GM23338 (cell line): ENCODE measurements around the gene PHF20. TPM values are rescaled to one million over a fixed set of nuclear protein-coding genes. Genes with fewer than 3 reads are reported as not detected.
A peak's percentile ranks its signal among the peaks of the same experiment; 100 is the strongest.
"Not testable (repeated sequence)": the region's sequence is repeated elsewhere in the genome, so short reads cannot be mapped to it uniquely, and the experiment has no call there.

ENCODE experiments used
- ATAC-seq: fragments of 200-7000 bp; cut with Tn5 transposase; 3 replicates; pipeline ENCODE4 v1.9.1; 2020
- DNase-seq: peaks from one replicate; pipeline ENCODE4 v3.0.0-alpha.2; 2015; ENCODE audit warnings: low spot score
- H2AFZ ChIP-seq: fragments of 200-600 bp; sonication (generic); 2 replicates; pipeline ENCODE4 v1.8.0; 2016; ENCODE audit warnings: antibody characterized with exemption, mild to moderate bottlenecking, moderate library complexity
- H3F3A ChIP-seq: fragments of 200-600 bp; sonication (generic); replicated peaks from 2 replicates; pipeline ENCODE4 v1.8.0; 2017; ENCODE audit warnings: antibody characterized with exemption, mixed run types, low read depth
- H3K27ac ChIP-seq: fragments of 200-600 bp; sonication (generic); 2 replicates; pipeline ENCODE4 v1.6.1; 2016; ENCODE audit warnings: low read depth
- H3K27me3 ChIP-seq: fragments of 200-600 bp; sonication (generic); 2 replicates; pipeline ENCODE4 v1.8.0; 2016; ENCODE audit warnings: mild to moderate bottlenecking, mixed run types, moderate library complexity; ENCODE audit not compliant: insufficient read depth
- H3K36me3 ChIP-seq: fragments of 200-600 bp; sonication (generic); 2 replicates; pipeline ENCODE4 v1.8.0; 2016; ENCODE audit warnings: mild to moderate bottlenecking; ENCODE audit not compliant: insufficient read depth
- H3K4me1 ChIP-seq: fragments of 200-600 bp; sonication (generic); 2 replicates; pipeline ENCODE4 v1.8.0; 2016; ENCODE audit warnings: mild to moderate bottlenecking, moderate library complexity; ENCODE audit not compliant: insufficient read depth
- H3K4me2 ChIP-seq: fragments of 200-600 bp; sonication (generic); 2 replicates; pipeline ENCODE4 v1.7.1; 2017; ENCODE audit warnings: mixed run types
- H3K4me3 ChIP-seq: fragments of 200-600 bp; sonication (generic); 2 replicates; pipeline ENCODE4 v1.6.1; 2016; ENCODE audit warnings: mixed run types
- H3K79me2 ChIP-seq: fragments of 200-600 bp; sonication (generic); replicated peaks from 2 replicates; pipeline ENCODE4 v1.8.0; 2017; ENCODE audit warnings: mild to moderate bottlenecking; ENCODE audit not compliant: insufficient read depth
- H3K9me2 ChIP-seq: fragments of 200-600 bp; sonication (generic); 2 replicates; pipeline ENCODE4 v1.8.0; 2017; ENCODE audit not compliant: insufficient read depth
- H4K20me1 ChIP-seq: fragments of 200-600 bp; sonication (generic); replicated peaks from 2 replicates; pipeline ENCODE4 v1.8.0; 2017; ENCODE audit warnings: mild to moderate bottlenecking; ENCODE audit not compliant: insufficient read depth
- H3K27ac Mint-ChIP-seq: 2 replicates; pipeline ENCODE4 v1.8.0; 2020; ENCODE audit warnings: inconsistent platforms, mild to moderate bottlenecking, moderate library complexity, mixed read lengths
- H3K27me3 Mint-ChIP-seq: 3 replicates; pipeline ENCODE4 v1.8.0; 2022; ENCODE audit warnings: low read depth, mild to moderate bottlenecking, moderate library complexity, mixed read lengths, inconsistent platforms; ENCODE audit not compliant: insufficient read depth, poor library complexity
- H3K36me3 Mint-ChIP-seq: 3 replicates; pipeline ENCODE4 v1.8.0; 2021; ENCODE audit warnings: low read depth, mild to moderate bottlenecking, inconsistent platforms, moderate library complexity, mixed read lengths
- H3K4me1 Mint-ChIP-seq: 3 replicates; pipeline ENCODE4 v1.8.0; 2020; ENCODE audit warnings: mild to moderate bottlenecking, inconsistent platforms, mixed read lengths
- H3K4me3 Mint-ChIP-seq: 3 replicates; pipeline ENCODE4 v1.8.0; 2021; ENCODE audit warnings: moderate library complexity, mild to moderate bottlenecking, inconsistent platforms, mixed read lengths
- H3K9me3 Mint-ChIP-seq: 3 replicates; pipeline ENCODE4 v1.8.0; 2020; ENCODE audit warnings: moderate library complexity, mild to moderate bottlenecking, inconsistent platforms, mixed read lengths
- CREB1 ChIP-seq: fragments of 250-450 bp; sonication (Bioruptor Pico); IDR thresholded peaks from 2 replicates; pipeline ENCODE4 v1.5.0; 2020; ENCODE audit warnings: low read depth, mild to moderate bottlenecking, moderate library complexity
- CTCF ChIP-seq, 2 experiments: fragments of 200-600 bp in 1 of 2; sonication (generic) in 1 of 2; conservative IDR thresholded peaks; 2 replicates each; pipeline versions ENCODE4 v1.5.1 to v1.6.1; 2016 to 2017; ENCODE audit warnings: antibody characterized with exemption in 2 of 2, low read depth in 2 of 2, mild to moderate bottlenecking in 2 of 2, moderate library complexity in 1 of 2
- EZH2 ChIP-seq: fragments of 200-600 bp; sonication (generic); IDR thresholded peaks from one replicate; pipeline ENCODE4 v1.8.0; 2017; ENCODE audit warnings: antibody characterized with exemption, mild to moderate bottlenecking, low read depth; ENCODE audit not compliant: unreplicated experiment
- JUNB ChIP-seq: IDR thresholded peaks from one replicate; pipeline ENCODE4 v1.6.1; 2016; ENCODE audit warnings: antibody characterized with exemption; ENCODE audit not compliant: unreplicated experiment
- NANOG ChIP-seq: IDR thresholded peaks from 2 replicates; pipeline ENCODE4 v1.6.1; 2016; ENCODE audit warnings: antibody characterized with exemption, borderline replicate concordance
- REST ChIP-seq: IDR thresholded peaks from one replicate; pipeline ENCODE4 v1.6.1; 2018; ENCODE audit warnings: antibody characterized with exemption; ENCODE audit not compliant: unreplicated experiment
- STAT1 ChIP-seq: IDR thresholded peaks from one replicate; pipeline ENCODE4 v1.6.1; 2016; ENCODE audit warnings: antibody characterized with exemption; ENCODE audit not compliant: unreplicated experiment
- polyA plus RNA-seq: library from polyadenylated mRNA; unstranded; fragments of >200 nt; fragmentation: Nextera tagmentation; extraction: Ambion mirVana; gene quantifications from 2 replicates; pipeline ENCODE4 v1.2.1, GENCODE V29; 2016
- total RNA-seq: library from RNA; depleted of rRNA; stranded (reverse); fragments of >200 nt; shearing (Covaris generic); gene quantifications from 2 replicates; pipeline ENCODE4 v1.2.3, GENCODE V29; 2014

The PHF20 gene
- total and polyA plus RNA-seq, 2 experiments from 2014 or later: 71.8 to 103 TPM

- TF ChIP-seq CTCF (conservative IDR thresholded peaks at IDR 0.05; ENCODE audit: low read depth in 2 of 2) (no peak), JUNB (no peak), STAT1 (no peak), NANOG (no peak), CREB1 (no peak), REST (no peak), EZH2 (no peak)
Observed at GRCh38 chr20:35950093-35950492, 178.3 kb downstream of the PHF20 start (continued).

- H2AFZ ChIP-seq, H3K9me3 Mint-ChIP-seq, DNase-seq, ATAC-seq, H3K27ac Mint-ChIP-seq, H3K36me3 ChIP-seq, H3K9me2 ChIP-seq, H3K27ac ChIP-seq, H3K27me3 ChIP-seq: not testable (repeated sequence)
- H3K79me2 ChIP-seq: peaks cover 19% of the 10 kb centered on the region
- peaks cover 14% of the 10 kb centered on the region for H3K27me3 Mint-ChIP-seq
- peaks cover 16% of the 10 kb centered on the region for H4K20me1 ChIP-seq
- H3K4me3 ChIP-seq: peak overlapping the region; percentile 75; the same call in 1 of the 2 replicates
- H3K36me3 Mint-ChIP-seq: peaks cover 22% of the 10 kb centered on the region
- H3K4me2 ChIP-seq: peak overlapping the region; percentile 95; the same call in 1 of the 2 replicates
- H3K4me3 Mint-ChIP-seq: peak overlapping the region; percentile 98; the same call in 1 of the 3 replicates
- H3K4me1 ChIP-seq: peaks cover 14% of the 10 kb centered on the region; the same call in 1 of the 2 replicates
- H3F3A ChIP-seq: peaks cover 28% of the 10 kb centered on the region
- peaks cover 15% of the 10 kb centered on the region; the same call in 2 of the 3 replicates for H3K4me1 Mint-ChIP-seq
Observed at GRCh38 chr20:35952080-35952479, 180.3 kb downstream of the PHF20 start.
